T-cell (primary cell): ENCODE results near the gene SEMA3C. TPM values are rescaled to one million over a fixed set of nuclear protein-coding genes. Genes with fewer than 3 reads are reported as not detected.

ENCODE experiments used
- ATAC-seq, 4 experiments: fragments of 200-7000 bp in 3 of 4; fragments of 150-1000 bp in 1 of 4; cut with Tn5 transposase; replicated peaks in 1 of 4; 1 replicate in 3 of 4; 2 replicates in 1 of 4; pipeline ENCODE4 v1.10.0; 2021; ENCODE audit warnings: moderate library complexity in 3 of 4, mild to moderate bottlenecking in 2 of 4, moderate number of reproducible peaks in 1 of 4
- CTCF ChIA-PET, 2 donors: fragments of 300-600 bp; sonication (Branson Sonifier 250); formaldehyde crosslinking; loops; one replicate each; lab custom pipeline; 2022; ENCODE audit warnings: antibody characterized with exemption in 2 of 2; lab: Charles Lee
- POLR2A ChIA-PET, 2 donors: fragments of 300-600 bp; sonication (Branson Sonifier 250); formaldehyde crosslinking; loops; one replicate each; lab custom pipeline; 2022; ENCODE audit warnings: antibody characterized with exemption in 2 of 2; lab: Charles Lee
- DNase-seq, 35 experiments: peaks; one replicate each; pipeline versions ENCODE4 v3.0.0 to v3.0.0-alpha.2; 2013 to 2023
- H3K27ac ChIP-seq: one replicate; pipeline ENCODE4 v1.5.1; 2013; ENCODE audit warnings: low read length
- H3K27me3 ChIP-seq, 2 experiments: replicated peaks in 1 of 2; 1 replicate in 1 of 2; 2 replicates in 1 of 2; pipeline versions ENCODE4 v1.6.1 to v1.7.0; 2013; ENCODE audit warnings: low read length in 1 of 2, mixed read lengths in 1 of 2; ENCODE audit not compliant: control insufficient read depth in 2 of 2, insufficient read depth in 2 of 2; ENCODE audit errors: extremely low read depth in 1 of 2
- H3K36me3 ChIP-seq, 2 donors: 1 replicate in 1 of 2; 2 replicates in 1 of 2; pipeline versions ENCODE4 v1.6.1 to v1.7.0; 2013; ENCODE audit warnings: low read length in 1 of 2; ENCODE audit not compliant: control insufficient read depth in 2 of 2, insufficient read depth in 1 of 2; ENCODE audit errors: extremely low read depth in 1 of 2
- H3K4me1 ChIP-seq, 2 experiments: 1 replicate in 1 of 2; 2 replicates in 1 of 2; pipeline versions ENCODE4 v1.6.1 to v1.7.0; 2013; ENCODE audit warnings: low read length in 2 of 2, mixed read lengths in 1 of 2; ENCODE audit not compliant: insufficient read depth in 2 of 2, control insufficient read depth in 1 of 2; ENCODE audit errors: extremely low read depth in 1 of 2
- H3K4me3 ChIP-seq, 2 donors: 1 replicate in 1 of 2; 2 replicates in 1 of 2; pipeline versions ENCODE4 v1.5.1 to v1.7.0; 2013; ENCODE audit warnings: mild to moderate bottlenecking in 2 of 2, low read length in 1 of 2, moderate library complexity in 1 of 2; ENCODE audit not compliant: control insufficient read depth in 1 of 2; ENCODE audit errors: extremely low read depth in 1 of 2
- H3K9me3 ChIP-seq: 2 replicates; pipeline ENCODE4 v1.7.0; 2013
- H3K27ac Mint-ChIP-seq, 2 donors: one replicate each; pipeline ENCODE4 v1.8.0; 2020 to 2021; ENCODE audit warnings: mild to moderate bottlenecking in 2 of 2, mixed read lengths in 2 of 2
- H3K27me3 Mint-ChIP-seq, 2 donors: one replicate each; pipeline ENCODE4 v1.8.0; 2021 to 2022; ENCODE audit warnings: mixed read lengths in 2 of 2
- H3K36me3 Mint-ChIP-seq: one replicate; pipeline ENCODE4 v1.8.0; 2021; ENCODE audit warnings: mixed read lengths
- H3K4me1 Mint-ChIP-seq, 3 donors: one replicate each; pipeline ENCODE4 v1.8.0; 2020 to 2022; ENCODE audit warnings: mixed read lengths in 3 of 3, mild to moderate bottlenecking in 1 of 3
- H3K4me3 Mint-ChIP-seq, 3 donors: one replicate each; pipeline ENCODE4 v1.8.0; 2020 to 2022; ENCODE audit warnings: mild to moderate bottlenecking in 3 of 3, mixed read lengths in 3 of 3, moderate library complexity in 3 of 3
- H3K9me3 Mint-ChIP-seq, 3 donors: one replicate each; pipeline ENCODE4 v1.8.0; 2020 to 2022; ENCODE audit warnings: mixed read lengths in 3 of 3
- WGBS: methylation state at CpG from one replicate; pipeline ENCODE4 v1.1.5; 2013; ENCODE audit warnings: missing lambda C conversion rate; ENCODE audit not compliant: insufficient coverage; 5-methylcytosine and 5-hydroxymethylcytosine counted together
- total RNA-seq, 35 experiments: library from RNA in 6 of 35; stranded (reverse) in 6 of 35; fragments of 120-200 nt in 1 of 35; gene quantifications; one replicate each; pipeline versions ENCODE4 v1.2.1 to v1.2.4 and lab custom pipeline; 2013 to 2026

The SEMA3C gene
- total RNA-seq, 5 donors from 2014 or later (not counting 1 experiment from before 2014, with no cell fraction given): 0.10 to 1.2 (median 0.23) TPM

DNA sequence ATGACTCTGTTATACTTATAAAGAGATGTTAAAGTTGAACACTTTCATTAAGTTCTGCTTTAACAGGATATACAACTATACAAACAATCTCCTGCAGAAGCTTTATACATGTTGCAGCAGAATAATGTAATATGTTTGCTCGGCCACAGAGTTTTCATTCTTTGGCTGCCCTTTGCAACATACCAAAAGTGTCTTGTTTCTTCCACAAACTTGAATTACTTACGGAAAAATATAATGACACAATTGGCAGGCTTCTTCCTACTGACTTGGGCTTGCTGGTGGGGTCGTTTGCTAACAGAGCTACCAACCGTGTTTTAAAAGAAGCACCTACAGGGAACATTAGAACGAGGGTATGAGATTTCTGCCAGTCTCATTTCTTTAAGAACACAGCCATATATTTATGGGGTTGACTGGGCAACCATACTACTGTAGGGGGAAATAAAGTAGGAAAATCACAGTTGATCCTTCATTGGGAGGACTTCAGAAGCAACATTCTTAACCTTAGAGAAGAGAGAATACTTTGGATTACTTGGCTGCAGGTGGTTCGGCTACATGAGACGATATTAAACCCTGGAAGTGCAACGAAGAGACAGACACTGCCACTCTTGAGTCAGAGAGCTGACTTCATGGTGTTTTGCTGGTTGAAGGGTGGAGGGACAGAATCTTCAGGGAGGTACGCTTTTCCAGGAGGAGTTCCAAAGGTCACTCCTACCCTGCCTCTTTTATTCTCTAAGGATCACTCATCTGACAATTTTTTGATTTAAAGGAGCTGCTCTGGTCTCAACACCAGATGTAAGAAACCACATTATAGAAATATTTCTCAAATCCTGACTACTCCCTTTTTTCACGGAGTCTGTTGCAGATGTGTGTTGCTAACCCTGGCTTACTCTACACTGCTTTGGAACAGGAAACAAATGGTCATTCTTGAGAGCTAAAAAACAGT, 123.9 kb downstream of the SEMA3C start:
- H3K4me1 ChIP-seq: no peaks in the 10 kb centered on the region
- Mint-ChIP-seq H3K27me3 (no peaks in the 10 kb centered on the region), H3K4me1 (no peaks in the 10 kb centered on the region), H3K27ac (no peak overlapping the region), H3K36me3 (no peaks in the 10 kb centered on the region), H3K9me3 (peaks cover 0 to 2% (median 0%) of the 10 kb centered on the region in 3 donors), H3K4me3 (no peak overlapping the region)
- no peaks in the 10 kb centered on the region for H3K27me3 ChIP-seq
- CTCF ChIA-PET: no interaction called here
- H3K36me3 ChIP-seq: no peaks in the 10 kb centered on the region
- H3K4me3 ChIP-seq: no peak overlapping the region
- POLR2A ChIA-PET: no interaction called here
- no peak for ATAC-seq
- DNase-seq: no peak
- no peak overlapping the region for H3K27ac ChIP-seq
- 80% methylated on average over 3 of the region's 10 CpGs for WGBS
- no peaks in the 10 kb centered on the region for H3K9me3 ChIP-seq

- H3K4me1 Mint-ChIP-seq: no peaks in the 10 kb centered on the region
- no peaks in the 10 kb centered on the region for H3K36me3 Mint-ChIP-seq
- DNase-seq (no peak), ATAC-seq (no peak)
- no peak overlapping the region for H3K4me3 Mint-ChIP-seq
- WGBS: no CpG with 5 or more reads among the region's 3 CpGs
- no peaks in the 10 kb centered on the region for H3K27me3 Mint-ChIP-seq
- ChIA-PET CTCF (interaction anchor here in 1 of 2 donors (0.5 kb wide), 1 partner anchor 1342 kb away, joined by 3 read pairs; no protein-coding TSS in a partner anchor), POLR2A (no interaction called here)
- Histone ChIP-seq H3K36me3 (no peaks in the 10 kb centered on the region), H3K4me1 (no peaks in the 10 kb centered on the region), H3K9me3 (no peaks in the 10 kb centered on the region), H3K4me3 (no peak overlapping the region), H3K27ac (no peak overlapping the region), H3K27me3 (no peaks in the 10 kb centered on the region)
- no peak overlapping the region for H3K27ac Mint-ChIP-seq
- peaks cover 0 to 8% (median 3%) of the 10 kb centered on the region in 3 donors for H3K9me3 Mint-ChIP-seq
Observed at GRCh38 chr7:80791509-80791929, 127.3 kb downstream of the SEMA3C start.

- WGBS: 85% methylated on average over 3 of the region's 4 CpGs
- ATAC-seq: no peak
- no peaks in the 10 kb centered on the region for H3K27me3 Mint-ChIP-seq
Observed at GRCh38 chr7:80790877-80791276, 128.0 kb downstream of the SEMA3C start.

GRCh38 chr7:80787721-80788120, 131.1 kb downstream of the SEMA3C start:
- no peak overlapping the region for H3K27ac Mint-ChIP-seq
- Histone ChIP-seq H3K4me1 (no peaks in the 10 kb centered on the region), H3K27ac (no peak overlapping the region), H3K4me3 (no peak overlapping the region), H3K9me3 (no peaks in the 10 kb centered on the region), H3K27me3 (no peaks in the 10 kb centered on the region), H3K36me3 (no peaks in the 10 kb centered on the region)
- no peaks in the 10 kb centered on the region for H3K4me1 Mint-ChIP-seq
- ChIA-PET POLR2A (no interaction called here), CTCF (no interaction called here)
- H3K4me3 Mint-ChIP-seq: no peak overlapping the region
- no peak for DNase-seq
- ATAC-seq: no peak
- H3K27me3 Mint-ChIP-seq: no peaks in the 10 kb centered on the region
- no peaks in the 10 kb centered on the region for H3K36me3 Mint-ChIP-seq
- WGBS: no CpG with 5 or more reads among the region's 1 CpG
- peaks cover 0 to 9% (median 4%) of the 10 kb centered on the region in 3 donors for H3K9me3 Mint-ChIP-seq

More at GRCh38 chr7:80790877-80791276, 128.0 kb downstream of the SEMA3C start:
- Histone ChIP-seq H3K4me3 (no peak overlapping the region), H3K27me3 (no peaks in the 10 kb centered on the region), H3K9me3 (no peaks in the 10 kb centered on the region), H3K27ac (no peak overlapping the region), H3K4me1 (no peaks in the 10 kb centered on the region), H3K36me3 (no peaks in the 10 kb centered on the region)
- Mint-ChIP-seq H3K36me3 (no peaks in the 10 kb centered on the region), H3K9me3 (peaks cover 0 to 9% (median 4%) of the 10 kb centered on the region in 3 donors), H3K4me1 (no peaks in the 10 kb centered on the region), H3K4me3 (no peak overlapping the region), H3K27ac (no peak overlapping the region)
- DNase-seq: no peak
- CTCF ChIA-PET: interaction anchor here in 1 of 2 donors (1.4 kb wide), 1 partner anchor 10 kb away, joined by 3 read pairs; no protein-coding TSS in a partner anchor
- POLR2A ChIA-PET: no interaction called here

- H3K27ac ChIP-seq: no peak overlapping the region
- Mint-ChIP-seq H3K9me3 (peaks cover 0 to 12% (median 4%) of the 10 kb centered on the region in 3 donors), H3K4me3 (no peak overlapping the region), H3K4me1 (no peaks in the 10 kb centered on the region), H3K27ac (no peak overlapping the region), H3K36me3 (no peaks in the 10 kb centered on the region), H3K27me3 (no peaks in the 10 kb centered on the region)
- ChIA-PET CTCF (no interaction called here), POLR2A (no interaction called here)
- no peaks in the 10 kb centered on the region for H3K9me3 ChIP-seq
- H3K4me3 ChIP-seq: no peak overlapping the region
- ATAC-seq (no peak), DNase-seq (no peak)
- no peaks in the 10 kb centered on the region for H3K27me3 ChIP-seq
- no peaks in the 10 kb centered on the region for H3K36me3 ChIP-seq
- no peaks in the 10 kb centered on the region for H3K4me1 ChIP-seq
- WGBS: 94% methylated on average over 3 of the region's 3 CpGs
Observed at GRCh38 chr7:80785961-80786536, 132.8 kb downstream of the SEMA3C start.

GRCh38 chr7:80785276-80785675, 133.6 kb downstream of the SEMA3C start:
- no peaks in the 10 kb centered on the region for H3K36me3 Mint-ChIP-seq
- ATAC-seq: no peak

More at GRCh38 chr7:80785276-80785675, 133.6 kb downstream of the SEMA3C start:
- no peaks in the 10 kb centered on the region for H3K27me3 Mint-ChIP-seq
- H3K27ac Mint-ChIP-seq: no peak overlapping the region
- H3K9me3 ChIP-seq: no peaks in the 10 kb centered on the region
- CTCF ChIA-PET: no interaction called here
- no peak for DNase-seq
- no peak overlapping the region for H3K4me3 Mint-ChIP-seq
- H3K4me3 ChIP-seq: no peak overlapping the region
- H3K4me1 ChIP-seq: no peaks in the 10 kb centered on the region
- H3K27me3 ChIP-seq: no peaks in the 10 kb centered on the region
- H3K9me3 Mint-ChIP-seq: peaks cover 0 to 12% (median 4%) of the 10 kb centered on the region in 3 donors
- POLR2A ChIA-PET: no interaction called here
- no peak overlapping the region for H3K27ac ChIP-seq
- no peaks in the 10 kb centered on the region for H3K36me3 ChIP-seq
- no peaks in the 10 kb centered on the region for H3K4me1 Mint-ChIP-seq
